ENCODE measurements around the gene PIH1D2.

The PIH1D2 gene

GRCh38 chr11:112025707-112026106, 48.1 kb downstream of the PIH1D2 start:
- Histone ChIP-seq H3K4me2 (ENCODE audit: low read depth, low read length) (peak overlapping the region; percentile 74; the same call in 1 of the 2 replicates), H3F3A (ENCODE audit: insufficient read depth, low read length) (peaks cover 10% of the 10 kb centered on the region), H3K36me3 (replicated peaks; ENCODE audit: insufficient read depth, low read length) (0 out of 2 replicates have a peak, but pooled peaks cover 9% of the 10 kb centered on the region), H3K4me1 (ENCODE audit: low read length) (peaks cover 3% of the 10 kb centered on the region; the same call in 1 of the 2 replicates), H3K9ac (ENCODE audit: low read length) (peak overlapping the region; percentile 93), H3K4me3 (ENCODE audit: low read length) (peak overlapping the region; percentile 86), H3K9me2 (replicated peaks; ENCODE audit: insufficient read depth, low read length) (no peaks in the 10 kb centered on the region), H3K27ac (ENCODE audit: low read length) (peak overlapping the region; percentile 81; the same call in 1 of the 2 replicates), H4K20me1 (ENCODE audit: insufficient read depth, low read length) (no peaks in the 10 kb centered on the region), H2AFZ (ENCODE audit: low read length) (peak overlapping the region; percentile 94), H3K79me2 (ENCODE audit: low read length) (peaks cover 18% of the 10 kb centered on the region), H3K27me3 (replicated peaks; ENCODE audit: insufficient read depth, low read length) (no peaks in the 10 kb centered on the region), H3K9me3 (replicated peaks; ENCODE audit: insufficient read depth, low read length) (no peaks in the 10 kb centered on the region)
- TF ChIP-seq EZH2phosphoT487 (IDR thresholded peaks at IDR 0.05; ENCODE audit: low read length) (no peak), EZH2 (optimal IDR thresholded peaks at IDR 0.05; ENCODE audit: low read depth, low read length) (no peak), CTCF (IDR thresholded peaks at IDR 0.05; ENCODE audit: low read length) (no peak)
- peak; percentile 13 for DNase-seq

GRCh38 chr11:112024773-112025678, 48.8 kb downstream of the PIH1D2 start, which contains the start of gene DLAT:
DLAT (plus strand) TSS chr11:112025408; CDS start chr11:112025473, 65 bp downstream.
- peak; percentile 94 for DNase-seq
- Histone ChIP-seq H3K79me2 (ENCODE audit: low read length) (peaks cover 16% of the 10 kb centered on the region), H3K27ac (ENCODE audit: low read length) (peak within 1 kb of the TSS; percentile 81)

GRCh38 chr11:112024178-112024772, 49.5 kb downstream of the PIH1D2 start:
- Histone ChIP-seq H3K27me3 (replicated peaks; ENCODE audit: insufficient read depth, low read length) (no peaks in the 10 kb centered on the region), H4K20me1 (ENCODE audit: insufficient read depth, low read length) (no peaks in the 10 kb centered on the region), H3K9me2 (replicated peaks; ENCODE audit: insufficient read depth, low read length) (no peaks in the 10 kb centered on the region), H3K79me2 (ENCODE audit: low read length) (peaks cover 15% of the 10 kb centered on the region), H2AFZ (ENCODE audit: low read length) (peak overlapping the region; percentile 94), H3K4me1 (ENCODE audit: low read length) (peaks cover 3% of the 10 kb centered on the region; the same call in 1 of the 2 replicates), H3F3A (ENCODE audit: insufficient read depth, low read length) (peaks cover 10% of the 10 kb centered on the region), H3K4me3 (ENCODE audit: low read length) (peak overlapping the region; percentile 86), H3K4me2 (ENCODE audit: low read depth, low read length) (peak overlapping the region; percentile 74), H3K9me3 (replicated peaks; ENCODE audit: insufficient read depth, low read length) (no peaks in the 10 kb centered on the region), H3K36me3 (replicated peaks; ENCODE audit: insufficient read depth, low read length) (0 out of 2 replicates have a peak, but pooled peaks cover 9% of the 10 kb centered on the region), H3K27ac (ENCODE audit: low read length) (peak overlapping the region; percentile 81), H3K9ac (ENCODE audit: low read length) (peak overlapping the region; percentile 93)
- TF ChIP-seq EZH2 (optimal IDR thresholded peaks at IDR 0.05; ENCODE audit: low read depth, low read length) (no peak), CTCF (IDR thresholded peaks at IDR 0.05; ENCODE audit: low read length) (no peak), EZH2phosphoT487 (IDR thresholded peaks at IDR 0.05; ENCODE audit: low read length) (no peak)
- peak; percentile 42 for DNase-seq

More at GRCh38 chr11:112024773-112025678, 48.8 kb downstream of the PIH1D2 start, which contains the start of gene DLAT:
- Histone ChIP-seq H3K4me2 (ENCODE audit: low read depth, low read length) (peak within 1 kb of the TSS; percentile 74), H2AFZ (ENCODE audit: low read length) (peak within 1 kb of the TSS; percentile 94), H3K4me1 (ENCODE audit: low read length) (peaks cover 3% of the 10 kb centered on the region; the same call in 1 of the 2 replicates), H3K36me3 (replicated peaks; ENCODE audit: insufficient read depth, low read length) (0 out of 2 replicates have a peak, but pooled peaks cover 9% of the 10 kb centered on the region), H3F3A (ENCODE audit: insufficient read depth, low read length) (peaks cover 10% of the 10 kb centered on the region), H3K27me3 (replicated peaks; ENCODE audit: insufficient read depth, low read length) (no peaks in the 10 kb centered on the region), H3K9ac (ENCODE audit: low read length) (peak within 1 kb of the TSS; percentile 93), H4K20me1 (ENCODE audit: insufficient read depth, low read length) (no peaks in the 10 kb centered on the region), H3K4me3 (ENCODE audit: low read length) (peak within 1 kb of the TSS; percentile 86), H3K9me2 (replicated peaks; ENCODE audit: insufficient read depth, low read length) (no peaks in the 10 kb centered on the region), H3K9me3 (replicated peaks; ENCODE audit: insufficient read depth, low read length) (no peaks in the 10 kb centered on the region)
- no peak for TF ChIP-seq EZH2 (optimal IDR thresholded peaks at IDR 0.05; ENCODE audit: low read depth, low read length)
- no peak for TF ChIP-seq CTCF (IDR thresholded peaks at IDR 0.05; ENCODE audit: low read length)
- no peak for TF ChIP-seq EZH2phosphoT487 (IDR thresholded peaks at IDR 0.05; ENCODE audit: low read length)
